ENCODE data around the gene AKAP17A. TPM values are rescaled to one million over a fixed set of nuclear protein-coding genes. Genes with fewer than 3 reads are reported as not detected.

AKAP17A gene
- total RNA-seq, 1 donor from 2014 or later, result 39.8 TPM

DNA sequence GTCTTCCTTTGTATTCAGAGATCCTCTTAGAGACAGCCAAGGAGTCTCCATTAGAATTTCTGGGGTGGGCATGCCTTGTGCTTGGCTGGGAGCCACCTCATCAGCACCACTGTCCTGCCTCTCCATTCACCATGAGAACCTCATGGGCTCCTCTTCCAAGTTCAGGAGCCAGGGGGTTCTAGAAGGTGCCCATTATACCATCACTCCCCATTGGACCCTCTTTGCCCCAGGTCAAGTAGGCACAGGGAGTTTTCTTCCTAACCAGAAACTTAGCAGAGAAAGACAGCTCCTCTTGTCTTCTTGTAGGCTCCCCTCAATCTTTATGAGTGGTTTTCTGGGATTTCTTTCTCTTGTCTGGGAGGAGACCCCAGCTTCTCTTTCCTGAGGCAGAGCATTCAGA is 54.6 kb downstream of the AKAP17A start:
- Histone ChIP-seq H3K4me1 (no peaks in the 10 kb centered on the region), H3K36me3 (no peaks in the 10 kb centered on the region), H3K4me3 (no peak overlapping the region), H3K27ac (no peak overlapping the region), H3K27me3 (ENCODE audit: low read depth) (no peaks in the 10 kb centered on the region), H3K9me3 (peaks cover 9% of the 10 kb centered on the region)
- no peak for DNase-seq
- TF ChIP-seq, protein P1, sequence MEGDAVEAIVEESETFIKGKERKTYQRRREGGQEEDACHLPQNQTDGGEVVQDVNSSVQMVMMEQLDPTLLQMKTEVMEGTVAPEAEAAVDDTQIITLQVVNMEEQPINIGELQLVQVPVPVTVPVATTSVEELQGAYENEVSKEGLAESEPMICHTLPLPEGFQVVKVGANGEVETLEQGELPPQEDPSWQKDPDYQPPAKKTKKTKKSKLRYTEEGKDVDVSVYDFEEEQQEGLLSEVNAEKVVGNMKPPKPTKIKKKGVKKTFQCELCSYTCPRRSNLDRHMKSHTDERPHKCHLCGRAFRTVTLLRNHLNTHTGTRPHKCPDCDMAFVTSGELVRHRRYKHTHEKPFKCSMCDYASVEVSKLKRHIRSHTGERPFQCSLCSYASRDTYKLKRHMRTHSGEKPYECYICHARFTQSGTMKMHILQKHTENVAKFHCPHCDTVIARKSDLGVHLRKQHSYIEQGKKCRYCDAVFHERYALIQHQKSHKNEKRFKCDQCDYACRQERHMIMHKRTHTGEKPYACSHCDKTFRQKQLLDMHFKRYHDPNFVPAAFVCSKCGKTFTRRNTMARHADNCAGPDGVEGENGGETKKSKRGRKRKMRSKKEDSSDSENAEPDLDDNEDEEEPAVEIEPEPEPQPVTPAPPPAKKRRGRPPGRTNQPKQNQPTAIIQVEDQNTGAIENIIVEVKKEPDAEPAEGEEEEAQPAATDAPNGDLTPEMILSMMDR (IDR thresholded peaks at IDR 0.05), result no peak
- intact Hi-C loops (cut with DNase I), result no loop called here
- ATAC-seq, result no peak

DNA sequence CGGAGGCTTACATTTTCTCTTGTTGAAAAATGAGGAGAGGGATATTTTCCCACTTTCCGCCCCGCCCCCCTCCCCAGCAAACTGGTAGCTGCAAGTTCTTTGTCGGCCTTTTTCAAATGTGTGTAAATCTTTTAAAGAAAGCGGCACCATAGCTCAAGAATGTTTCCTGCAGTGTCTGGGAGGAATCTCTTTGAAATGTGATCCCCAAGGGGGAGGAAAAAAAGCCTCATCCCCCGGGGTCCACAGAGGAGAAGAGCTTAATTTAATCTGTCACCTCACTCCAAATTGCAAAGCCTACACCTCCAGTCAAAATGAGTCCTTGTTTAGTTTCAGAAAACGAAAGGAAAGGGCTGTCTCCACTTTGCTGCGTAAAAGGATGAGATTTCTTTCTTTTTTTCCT is 58.2 kb downstream of the AKAP17A start:
- H3K27me3 ChIP-seq (ENCODE audit: low read depth), result no peaks in the 10 kb centered on the region
- DNase-seq (no peak), ATAC-seq (no peak)
- TF ChIP-seq, protein P1 (IDR thresholded peaks at IDR 0.05), result no peak
- H3K9me3 ChIP-seq, result peaks cover 9% of the 10 kb centered on the region
- H3K4me3 ChIP-seq, result no peak overlapping the region
- H3K36me3 ChIP-seq, result no peaks in the 10 kb centered on the region
- no peak overlapping the region for H3K27ac ChIP-seq
- intact Hi-C loops (cut with DNase I), result no loop called here
- H3K4me1 ChIP-seq, result no peaks in the 10 kb centered on the region

Other genes starting within 250 kb of the AKAP17A start
- 335 TPM for gene SLC25A6, start 199.5 kb upstream of the AKAP17A start, total RNA-seq
- gene ASMTL, start 138.7 kb upstream of the AKAP17A start, total RNA-seq, result 19.1 TPM
- 3.0 TPM for gene P2RY8, start 54.4 kb upstream of the AKAP17A start, total RNA-seq
- not detected for gene ASMT, start 23.5 kb downstream of the AKAP17A start, total RNA-seq